Measurements from ENCODE around the gene POTEG.
"Not testable (repeated sequence)": the region's sequence is repeated elsewhere in the genome, so short reads cannot be mapped to it uniquely, and the experiment has no call there.

- not testable (repeated sequence) for TF ChIP-seq FOXP2 (optimal IDR thresholded peaks at IDR 0.05; ENCODE audit: control extremely low read depth, extremely low read length, insufficient read depth); POLR2AphosphoS5 (IDR thresholded peaks at IDR 0.05; ENCODE audit: borderline replicate concordance, low read depth, low read length)
Measured at GRCh38 chr14:19362803-19363202, 71.3 kb downstream of the POTEG start.

All from SK-N-MC (cell line).